ENCODE measurements around the gene ZBTB5.
"Not testable (repeated sequence)": the region's sequence is repeated elsewhere in the genome, so short reads cannot be mapped to it uniquely, and the experiment has no call there.

ZBTB5 gene

GRCh38 chr9:37465249-37466036 lies at the start of gene ZBTB5:
Gene ZBTB5, minus strand, starts transcription at chr9:37465450. Its CDS starts 22,899 bp downstream, at chr9:37442551.
- DNase-seq: peak; percentile 96

GRCh38 chr9:37514999-37515398 lies 49.7 kb upstream of the ZBTB5 start:
- DNase-seq: no peak

- not testable (repeated sequence) for DNase-seq
These were observed 49.2 kb upstream of the ZBTB5 start for GRCh38 chr9:37514415-37514814.

- no peak for DNase-seq
These were observed 47.2 kb upstream of the ZBTB5 start for GRCh38 chr9:37512437-37512836.

- DNase-seq: no peak
These were observed 46.1 kb upstream of the ZBTB5 start for GRCh38 chr9:37511016-37512010.

GRCh38 chr9:37510053-37510452 lies 44.8 kb upstream of the ZBTB5 start:
- not testable (repeated sequence) for DNase-seq

- DNase-seq: no peak
These were observed 44.3 kb upstream of the ZBTB5 start for GRCh38 chr9:37509536-37509935.

- no peak for DNase-seq
These were observed 43.6 kb upstream of the ZBTB5 start for GRCh38 chr9:37508834-37509206.

- no peak for DNase-seq
These were observed 43.0 kb upstream of the ZBTB5 start for GRCh38 chr9:37508135-37508833.

- DNase-seq: no peak
These were observed 42.4 kb upstream of the ZBTB5 start for GRCh38 chr9:37507566-37508134.

GRCh38 chr9:37504605-37505004 lies 39.4 kb upstream of the ZBTB5 start:
- no peak for DNase-seq

- DNase-seq: no peak
These were observed 38.5 kb upstream of the ZBTB5 start for GRCh38 chr9:37503736-37504135.

GRCh38 chr9:37501957-37502596 lies 36.8 kb upstream of the ZBTB5 start:
- DNase-seq: no peak

GRCh38 chr9:37499297-37499696 lies 34.0 kb upstream of the ZBTB5 start:
- DNase-seq: no peak

- DNase-seq: no peak
These were observed 33.2 kb upstream of the ZBTB5 start for GRCh38 chr9:37498457-37498856.

- DNase-seq: no peak
These were observed 32.1 kb upstream of the ZBTB5 start for GRCh38 chr9:37497320-37497719.

GRCh38 chr9:37496020-37496419 lies 30.8 kb upstream of the ZBTB5 start:
- no peak for DNase-seq

GRCh38 chr9:37495571-37495970 lies 30.3 kb upstream of the ZBTB5 start:
- no peak for DNase-seq

- no peak for DNase-seq
These were observed 26.7 kb upstream of the ZBTB5 start for GRCh38 chr9:37491939-37492338.

- DNase-seq: no peak
These were observed 21.6 kb upstream of the ZBTB5 start for GRCh38 chr9:37486616-37487548.

GRCh38 chr9:37486256-37486615 lies 21.0 kb upstream of the ZBTB5 start:
- DNase-seq: no peak

All from activated CD4-positive, CD25-positive, alpha-beta regulatory T cell treated with anti-CD3 and anti-CD28 coated beads, Interleukin-2, amount 50 U/mL, for 72 hours (primary cell).